ENCODE data around the gene IPO13.

Gene IPO13

DNA sequence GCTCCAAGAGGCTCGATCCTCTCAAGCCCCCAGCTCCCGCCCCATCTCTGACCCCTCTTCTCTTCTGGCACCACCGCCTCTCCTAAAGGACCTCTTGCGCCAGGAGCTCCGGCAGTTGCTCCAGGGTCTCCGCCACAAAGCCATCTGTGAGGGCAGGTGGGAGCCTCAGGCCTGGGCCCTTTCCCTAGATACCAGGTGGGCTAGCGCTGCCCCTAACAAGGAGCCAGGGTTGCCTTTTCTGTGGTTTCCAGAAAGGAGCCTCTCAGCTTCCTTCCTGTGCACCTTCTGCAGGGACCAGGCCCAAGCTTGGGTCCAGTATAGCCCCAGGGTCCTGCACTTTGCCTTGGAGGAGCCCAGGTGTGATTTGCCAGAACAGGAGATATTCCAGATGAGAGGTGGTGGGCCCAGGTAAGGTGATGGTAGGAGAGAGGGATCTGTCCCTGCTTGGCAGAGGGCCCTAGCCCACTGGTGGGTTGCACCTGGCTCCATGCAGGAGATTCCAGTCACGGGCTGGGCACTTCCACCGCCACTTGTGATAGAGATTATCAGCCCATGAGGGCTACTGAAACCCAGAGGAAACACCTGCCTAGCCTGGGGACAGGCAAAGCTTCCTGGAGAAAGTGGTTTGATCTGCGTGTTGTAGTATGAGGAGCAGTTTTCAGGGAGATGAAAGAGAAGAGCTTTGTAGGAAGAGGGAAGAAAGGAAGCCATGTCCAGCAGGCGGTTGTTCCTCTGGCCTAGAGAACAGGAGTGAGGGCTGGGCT lies 45.7 kb downstream of the IPO13 start:
- no peak for DNase-seq

DNA sequence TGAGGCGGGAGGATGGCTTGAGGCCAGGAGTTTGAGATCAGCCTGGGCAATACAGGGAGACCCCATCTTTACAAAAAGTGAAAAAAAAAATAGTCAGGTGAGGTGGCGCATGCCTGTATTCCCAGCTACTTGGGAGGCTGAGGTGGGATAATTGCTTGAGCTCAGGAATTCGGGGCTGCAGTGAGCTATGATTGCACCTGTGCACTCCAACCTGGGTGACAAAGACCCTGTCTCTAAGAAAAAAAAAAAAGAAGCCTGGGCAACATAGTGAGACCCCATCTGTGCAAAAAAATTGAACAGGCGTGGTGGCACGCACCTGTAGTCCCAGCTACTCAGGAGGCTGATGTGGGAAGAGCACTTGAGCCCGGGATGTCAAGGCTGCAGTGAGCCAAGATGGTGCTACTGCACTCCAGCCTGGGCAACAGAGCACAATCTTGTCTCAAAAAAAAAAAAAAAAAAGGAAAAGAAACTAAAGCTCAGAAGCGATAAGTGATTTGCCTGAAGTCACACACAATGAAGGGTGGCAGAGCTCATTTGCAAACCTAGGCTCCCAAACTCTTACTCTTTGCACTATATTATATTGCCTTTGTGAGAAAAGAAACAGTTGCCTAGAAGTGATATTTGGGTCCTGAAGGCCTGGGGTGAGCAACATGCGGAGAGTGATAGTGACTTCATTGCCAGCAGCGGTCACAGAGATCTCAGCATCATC lies 46.6 kb downstream of the IPO13 start:
- no peak for DNase-seq

DNA sequence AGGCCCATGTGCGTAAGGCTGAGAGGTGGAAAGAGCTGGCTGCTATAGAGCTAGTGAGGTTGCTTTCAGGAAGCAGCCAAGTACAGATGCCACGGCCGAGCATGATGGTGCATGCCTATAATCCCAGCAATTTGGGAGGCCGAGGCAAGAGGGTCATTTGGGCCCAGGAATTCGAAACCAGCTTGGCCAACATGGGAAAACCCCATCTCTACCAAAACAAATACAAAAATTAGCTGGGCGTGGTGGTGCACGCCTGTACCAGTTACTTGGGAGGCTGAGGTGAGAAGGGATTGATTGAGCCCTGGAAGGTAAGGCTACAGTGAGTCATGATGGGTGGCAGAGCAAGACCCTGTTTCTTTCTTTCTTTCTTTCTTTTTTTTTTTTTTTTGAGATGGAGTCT lies 47.3 kb downstream of the IPO13 start:
- no peak for DNase-seq

DNA sequence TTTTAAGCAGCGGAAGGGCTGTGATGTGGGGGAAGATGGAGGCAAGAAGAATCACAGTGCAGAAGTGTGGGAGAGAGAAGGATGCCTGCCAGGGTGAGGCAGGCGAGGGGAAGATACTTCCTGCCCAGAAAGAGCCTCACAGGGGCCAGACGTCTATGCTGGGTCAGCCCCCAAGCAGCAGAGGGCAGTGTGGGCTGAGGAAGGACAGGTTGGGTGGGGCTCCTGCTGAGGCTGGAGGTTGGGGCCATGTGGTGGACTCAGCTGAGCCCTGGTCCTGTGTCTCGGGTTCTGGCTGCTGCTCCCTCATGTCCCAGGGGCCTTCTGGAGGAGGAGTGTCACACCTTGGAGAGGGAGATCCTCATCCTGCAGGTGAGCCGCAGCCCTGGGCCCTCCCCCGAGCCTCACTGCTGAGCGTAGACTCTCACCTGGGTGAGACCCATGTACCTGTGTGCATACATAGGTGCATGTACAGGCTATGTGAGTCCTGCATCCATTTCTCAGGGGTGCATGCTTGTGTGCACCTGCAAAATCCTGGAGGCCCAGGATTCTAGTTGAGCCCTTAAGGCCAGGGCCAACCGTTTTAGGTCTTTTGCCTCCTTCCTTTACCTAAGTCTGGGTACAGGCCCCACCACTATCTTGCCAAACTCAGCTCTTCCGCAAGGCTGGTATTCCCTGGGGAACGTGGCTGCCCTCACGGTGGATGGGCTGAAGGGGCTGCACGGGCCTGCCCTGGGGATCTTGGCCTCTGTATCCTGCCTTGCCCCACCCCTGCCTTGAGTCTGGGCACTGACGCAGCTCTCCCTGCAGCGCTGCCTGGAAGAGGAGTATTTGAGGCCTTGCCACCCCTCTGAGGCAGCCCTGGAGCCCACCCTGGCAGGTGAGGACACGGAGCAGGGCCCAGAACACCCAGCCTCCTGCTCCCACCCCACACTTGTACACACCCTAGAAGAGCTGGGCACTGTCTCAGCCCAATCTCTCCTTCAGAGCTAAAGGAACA lies 48.3 kb downstream of the IPO13 start:
- DNase-seq: no peak

DNA sequence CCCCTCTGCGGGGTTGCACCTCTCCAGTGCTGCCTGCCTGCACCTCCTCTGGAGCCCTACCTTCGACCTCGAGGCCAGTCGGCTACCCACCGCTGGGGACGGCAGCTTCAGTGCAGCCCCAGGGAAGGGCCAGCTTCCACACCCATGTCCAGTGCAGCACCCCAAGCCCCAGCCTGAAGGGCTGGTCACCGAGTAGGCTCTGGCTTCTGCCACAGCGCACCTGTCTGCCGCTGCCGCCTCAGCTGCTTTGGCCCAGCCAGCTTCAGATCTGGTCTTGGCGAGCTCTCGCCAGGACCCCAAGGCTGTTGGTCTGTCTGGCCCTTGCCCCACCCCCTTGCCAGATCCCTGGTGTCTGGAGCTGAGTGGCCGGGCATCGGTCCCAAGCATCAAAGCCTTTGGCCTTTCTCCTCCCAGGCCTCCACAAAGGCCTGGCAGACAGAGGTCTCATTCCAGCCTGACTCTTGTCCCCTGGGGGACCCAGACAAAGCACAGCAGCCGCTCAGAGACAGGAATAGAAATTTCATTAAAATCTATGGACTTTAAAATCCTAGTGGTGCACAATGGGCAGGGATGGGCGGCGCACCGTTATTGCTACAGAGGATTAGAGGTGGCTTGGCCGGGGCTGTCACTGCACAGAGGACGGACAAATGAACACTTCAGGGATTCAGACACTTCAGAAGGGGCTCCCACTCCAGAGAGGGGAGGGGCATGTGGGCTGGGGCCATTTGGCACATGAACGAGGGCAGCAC lies 49.4 kb downstream of the IPO13 start:
- no peak for DNase-seq

DNA sequence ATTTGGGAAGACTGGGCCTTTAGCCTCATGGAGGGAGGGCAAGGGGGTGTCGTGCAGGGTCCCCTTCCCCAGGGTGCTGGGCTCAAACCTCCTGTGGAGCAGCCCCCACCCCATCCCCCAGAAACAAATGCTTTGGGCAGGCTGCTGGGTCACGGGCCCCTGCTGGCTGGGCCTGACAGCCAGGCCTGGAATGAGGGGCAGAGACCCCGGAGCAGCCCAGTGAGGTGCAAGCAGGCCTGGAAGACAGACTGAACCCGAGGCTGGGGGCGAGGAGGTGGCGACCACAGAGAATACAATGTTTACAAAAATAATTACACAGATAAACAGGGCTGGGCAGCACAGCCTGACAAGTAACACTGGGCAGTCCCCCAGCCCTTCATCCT lies 50.0 kb downstream of the IPO13 start:
- DNase-seq: no peak

DNA sequence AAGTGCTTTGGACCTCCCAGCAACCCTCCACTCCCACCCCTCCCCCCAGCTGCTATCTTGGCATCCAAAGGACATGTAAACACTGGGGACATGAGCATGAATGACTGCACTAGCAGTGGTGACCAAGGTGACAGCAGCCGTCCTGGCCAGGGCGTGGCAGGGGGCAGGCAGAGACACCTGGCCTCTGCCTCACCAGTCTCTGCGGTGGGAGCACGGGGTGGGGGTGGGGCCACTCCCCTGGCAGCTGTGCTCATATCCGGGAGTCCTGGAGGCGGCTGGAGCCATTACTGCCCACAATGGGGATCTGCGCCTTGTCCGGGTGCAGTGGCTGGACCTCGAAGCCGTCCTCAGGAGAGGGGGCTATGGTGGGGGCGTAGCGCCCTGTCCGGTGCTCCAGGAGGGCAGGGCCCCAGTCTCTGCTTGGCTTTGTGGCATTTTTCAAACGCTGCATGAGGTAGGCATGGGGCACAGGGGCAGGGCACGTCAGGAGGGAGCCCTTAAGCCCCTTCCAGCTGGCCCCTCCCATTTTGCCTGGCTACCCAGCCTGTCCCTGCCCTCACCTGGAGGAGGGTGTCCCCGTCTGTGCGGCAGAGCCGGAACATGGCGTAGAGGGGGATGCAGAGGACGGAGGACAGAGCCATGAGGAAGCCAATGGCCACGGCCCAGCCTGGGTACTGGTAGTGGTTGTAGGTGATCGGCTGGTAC lies 50.7 kb downstream of the IPO13 start:
- DNase-seq: no peak

DNA sequence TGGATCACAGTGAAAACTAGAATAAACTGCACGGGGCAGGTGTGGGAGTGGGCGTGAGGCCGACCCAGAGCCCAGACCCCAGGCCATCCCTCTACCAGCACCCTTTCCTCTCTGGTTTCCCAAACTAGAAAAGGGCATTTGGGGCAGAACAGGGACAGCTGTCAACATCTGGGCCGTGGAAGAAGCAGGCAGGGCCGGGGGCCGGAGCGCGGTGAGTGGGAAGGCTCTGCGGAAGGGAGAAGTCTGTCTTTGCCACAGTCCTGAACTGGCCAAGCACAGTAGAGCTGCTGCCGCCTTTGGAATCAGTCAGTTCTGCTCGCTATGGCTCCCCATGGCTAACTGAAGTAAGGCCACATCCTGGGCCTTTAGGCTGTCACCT lies 51.2 kb downstream of the IPO13 start:
- no peak for DNase-seq

DNA sequence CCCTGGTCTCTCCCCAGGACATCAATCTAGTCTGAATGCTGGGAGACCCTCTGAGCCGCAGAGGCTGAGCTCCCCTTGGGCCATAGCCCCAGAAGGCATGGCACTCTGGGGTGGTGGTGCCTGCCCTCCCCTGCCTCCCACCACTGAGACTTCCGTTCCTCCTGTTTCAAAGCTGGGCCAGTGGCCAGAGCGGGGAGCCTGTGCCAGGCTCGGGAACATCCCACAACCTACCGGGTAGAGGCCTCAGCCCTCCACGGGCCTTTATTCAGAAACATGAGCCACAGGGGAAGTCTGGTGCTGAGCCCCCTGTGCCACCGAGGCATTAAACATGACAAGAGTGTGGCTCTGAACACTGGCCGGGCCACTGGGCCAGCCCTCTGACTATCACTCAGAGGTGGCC lies 52.7 kb downstream of the IPO13 start:
- no peak for DNase-seq

DNA sequence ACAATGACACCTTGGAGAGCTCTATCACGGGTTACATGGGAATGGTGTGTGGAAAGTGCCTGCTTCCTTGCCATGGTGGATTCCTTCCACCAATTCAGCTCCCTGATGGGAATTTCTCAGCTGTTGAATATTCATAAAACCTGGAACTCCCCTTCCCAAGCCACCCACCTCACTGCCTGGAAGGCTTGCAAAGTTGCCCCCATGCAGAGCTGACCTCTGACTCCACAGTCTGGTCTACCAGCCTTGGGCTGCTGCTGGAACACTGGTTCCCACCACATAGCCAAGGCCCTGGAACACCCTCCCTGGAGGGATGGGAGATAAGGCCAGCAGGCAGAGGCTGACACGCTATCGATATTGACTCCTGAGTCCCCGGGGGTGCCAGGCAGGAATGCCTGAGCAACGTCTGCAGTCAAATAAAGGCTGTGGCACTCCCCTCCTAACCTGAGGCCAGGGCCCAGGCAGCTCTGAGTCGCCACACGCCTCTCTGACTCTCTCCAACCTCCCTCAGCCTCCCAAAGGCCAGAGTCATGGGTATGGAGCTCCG lies 53.4 kb downstream of the IPO13 start:
- DNase-seq: no peak

DNA sequence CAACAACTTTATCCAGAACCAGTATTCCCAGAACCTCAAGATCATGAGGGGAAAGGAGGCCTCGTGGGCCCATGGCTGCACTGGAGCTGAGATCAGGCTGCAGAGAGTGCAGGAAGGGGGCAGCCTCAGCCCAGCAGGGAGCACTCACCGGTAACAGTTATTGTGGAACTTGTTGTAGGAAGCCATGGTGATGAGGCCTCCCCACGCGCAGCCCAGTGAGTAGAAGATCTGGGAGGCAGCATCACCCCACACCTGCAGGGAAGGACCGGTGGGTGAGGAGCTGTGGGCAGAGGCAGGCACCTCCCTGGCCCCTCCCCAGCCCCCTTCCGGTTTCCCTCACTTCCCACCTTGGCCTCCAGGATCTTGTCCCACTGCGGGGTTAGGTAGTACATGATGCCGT lies 55.4 kb downstream of the IPO13 start:
- no peak for DNase-seq

DNA sequence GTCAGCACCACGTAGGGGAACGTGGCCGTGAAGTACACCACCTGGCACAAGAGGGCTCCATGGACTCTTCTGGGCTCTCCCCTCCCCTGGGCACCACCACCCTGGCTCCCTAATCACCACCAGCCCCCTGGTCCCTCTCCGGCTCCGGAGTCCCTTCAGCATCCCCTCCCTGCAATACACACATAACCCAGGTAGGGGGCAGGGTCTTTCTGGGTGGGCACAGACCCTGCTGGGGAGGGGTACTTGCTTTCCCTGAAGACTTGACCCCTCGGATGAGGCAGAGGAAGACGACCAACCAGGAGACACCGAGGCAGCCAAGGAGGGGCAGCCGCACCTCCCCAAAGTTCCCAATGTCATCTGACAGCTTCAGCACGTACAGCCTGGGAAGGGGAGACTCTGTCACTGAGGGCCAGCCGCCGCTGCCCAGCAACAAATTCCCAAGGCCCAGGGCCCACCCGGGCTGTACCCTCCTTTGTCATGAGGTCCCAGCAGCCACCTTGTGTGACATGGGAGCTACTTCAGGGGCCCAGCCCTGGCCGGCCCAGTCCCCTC lies 55.9 kb downstream of the IPO13 start:
- DNase-seq: no peak

DNA sequence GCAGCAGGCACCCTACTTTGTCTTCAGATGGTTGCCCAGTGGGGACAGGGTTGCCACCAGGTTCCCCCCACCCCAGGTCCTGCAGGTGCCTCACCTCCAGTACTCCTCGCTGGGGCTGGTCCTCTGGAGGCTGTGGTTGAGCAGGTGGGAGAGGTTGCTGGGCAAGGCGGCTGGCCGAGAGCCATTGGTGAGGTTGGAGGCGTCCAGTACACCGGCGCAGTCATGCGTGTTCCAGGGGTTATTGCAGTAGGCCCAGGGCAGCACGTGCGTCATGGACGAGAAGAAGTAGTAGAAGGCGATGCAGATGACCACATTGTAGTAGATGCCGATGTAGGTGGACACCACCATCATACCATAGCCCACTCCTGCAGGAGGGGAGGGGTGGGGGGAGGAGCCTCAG lies 61.5 kb downstream of the IPO13 start:
- no peak for DNase-seq

DNA sequence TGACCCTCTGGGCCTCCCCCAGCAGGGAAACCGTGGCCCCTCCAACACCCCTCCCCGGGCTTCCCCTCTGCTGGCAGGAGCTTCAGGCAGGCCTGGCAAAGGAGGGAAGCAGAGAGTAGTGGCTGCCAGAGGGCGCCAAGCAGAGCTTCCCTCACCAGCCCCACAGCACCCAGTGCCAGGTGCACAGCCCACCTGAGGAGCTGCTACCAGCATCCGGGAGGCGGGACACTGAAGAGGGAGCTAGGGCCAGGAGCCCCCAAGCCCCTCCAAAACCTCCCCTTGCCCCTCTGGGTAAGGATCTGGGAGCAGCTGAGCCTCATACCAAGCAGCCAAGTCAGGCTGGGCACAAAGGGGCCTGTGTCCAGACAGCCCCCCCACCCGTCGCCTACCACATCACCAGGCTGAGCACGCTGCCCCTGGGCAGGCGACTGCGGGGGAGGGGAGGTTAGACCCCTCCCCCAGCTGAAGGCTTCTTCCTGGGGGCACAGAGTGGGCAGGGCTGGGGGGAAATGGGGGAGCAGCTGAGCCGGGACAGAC lies 64.3 kb downstream of the IPO13 start:
- no peak for DNase-seq

DNA sequence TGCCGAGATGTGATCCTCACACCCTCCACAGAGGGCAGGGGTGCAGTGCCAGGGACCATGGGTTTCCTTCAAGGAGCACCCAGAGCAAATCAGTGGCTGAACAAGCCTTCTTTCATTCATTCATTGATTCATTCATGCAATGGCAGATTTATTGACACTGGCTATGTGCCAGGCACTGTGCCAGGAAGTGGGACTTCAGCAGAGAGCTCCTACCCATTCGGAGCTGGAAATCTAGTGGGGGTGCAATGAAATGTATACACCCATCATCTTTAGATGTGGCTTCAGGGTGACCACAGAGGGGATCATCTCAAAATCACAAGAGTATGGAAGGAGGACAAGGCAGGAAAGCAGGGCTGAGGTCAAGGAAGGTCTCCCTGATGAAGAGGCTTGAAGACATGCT lies 65.7 kb downstream of the IPO13 start:
- DNase-seq: no peak

DNA sequence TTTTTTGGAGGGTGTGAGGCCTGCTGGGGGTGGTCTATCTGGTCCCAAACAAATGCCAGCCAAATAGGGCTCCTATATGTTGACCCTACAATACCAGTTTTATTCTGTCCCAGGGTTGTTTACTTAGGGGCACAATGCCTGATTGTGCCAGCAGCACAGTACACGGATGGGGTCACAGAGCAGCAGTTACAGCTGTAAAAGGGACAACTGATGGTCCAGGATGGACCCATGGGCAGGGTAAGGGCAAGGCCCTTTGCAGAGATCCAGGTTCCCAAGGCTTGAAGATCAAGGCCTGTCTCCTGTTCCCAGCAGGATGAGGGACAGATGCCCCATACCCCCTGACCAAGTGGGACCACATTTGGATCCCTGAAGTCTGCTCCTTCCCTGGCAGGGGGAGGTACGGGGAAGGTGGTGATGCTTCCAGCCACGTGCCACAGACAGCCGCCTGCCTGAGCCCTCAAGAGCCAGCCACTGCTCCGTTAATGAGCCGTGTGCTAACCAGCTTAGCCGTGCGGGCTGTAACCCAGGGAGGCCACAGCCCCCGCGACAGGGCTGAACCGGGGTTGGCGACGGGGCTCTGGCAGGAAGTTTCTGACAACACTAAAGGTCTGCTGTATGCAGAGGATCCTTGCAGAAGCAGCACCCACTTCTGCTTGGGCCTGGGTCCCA lies 66.3 kb downstream of the IPO13 start:
- DNase-seq: no peak

DNA sequence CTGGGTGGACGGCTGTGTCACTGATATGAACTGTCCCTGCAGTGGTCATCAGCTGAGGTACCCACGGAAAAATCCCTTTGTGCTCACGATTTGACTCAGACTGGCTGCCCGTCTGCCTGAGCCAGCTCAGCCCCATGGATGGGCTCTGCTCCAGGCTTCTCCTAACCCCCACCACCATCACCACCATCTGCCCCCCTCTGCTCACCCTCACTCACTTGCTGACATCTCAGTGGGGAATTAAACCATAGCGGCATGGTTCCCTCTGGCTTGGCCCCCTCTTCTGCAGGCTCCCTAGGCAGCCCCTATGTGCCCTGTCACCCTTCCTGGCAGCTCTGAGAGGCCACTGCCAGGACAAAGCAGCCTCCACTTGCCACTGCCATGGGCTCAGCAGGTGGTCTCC lies 67.2 kb downstream of the IPO13 start:
- no peak for DNase-seq

DNA sequence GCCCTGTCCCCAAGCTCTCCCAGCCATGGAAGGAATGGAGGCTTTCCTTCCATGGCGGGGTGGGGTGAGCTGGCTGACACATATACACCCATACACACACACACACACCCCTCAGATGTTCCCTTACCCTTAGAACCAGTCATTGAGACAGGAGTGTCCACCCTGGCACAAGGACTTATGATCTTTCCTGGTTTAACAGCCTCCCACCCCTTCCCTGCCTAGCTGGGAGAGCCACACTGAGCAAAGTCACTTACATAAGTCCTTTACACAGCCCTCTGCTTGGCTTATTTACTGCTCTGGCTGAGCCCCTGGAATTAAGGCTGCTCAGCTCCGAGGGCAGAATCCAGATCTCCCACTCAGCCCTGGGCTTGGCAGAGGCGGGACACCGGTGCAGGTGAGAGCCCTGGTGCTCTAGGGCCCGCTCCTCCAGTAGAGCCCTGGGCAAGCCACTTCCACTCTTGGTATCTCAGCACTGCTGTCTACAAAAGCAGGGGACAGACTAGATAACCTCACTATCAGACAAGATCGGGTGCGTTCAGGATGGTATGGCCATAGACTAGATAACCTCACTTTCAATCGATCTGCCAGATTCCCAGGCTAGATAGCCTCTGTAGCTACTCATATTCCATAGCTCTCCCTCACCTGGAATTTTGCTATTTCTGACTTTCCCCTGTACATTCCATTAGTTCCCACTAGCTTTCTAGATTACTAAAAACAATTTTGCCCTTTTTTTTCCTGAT lies 67.8 kb downstream of the IPO13 start:
- no peak for DNase-seq

DNA sequence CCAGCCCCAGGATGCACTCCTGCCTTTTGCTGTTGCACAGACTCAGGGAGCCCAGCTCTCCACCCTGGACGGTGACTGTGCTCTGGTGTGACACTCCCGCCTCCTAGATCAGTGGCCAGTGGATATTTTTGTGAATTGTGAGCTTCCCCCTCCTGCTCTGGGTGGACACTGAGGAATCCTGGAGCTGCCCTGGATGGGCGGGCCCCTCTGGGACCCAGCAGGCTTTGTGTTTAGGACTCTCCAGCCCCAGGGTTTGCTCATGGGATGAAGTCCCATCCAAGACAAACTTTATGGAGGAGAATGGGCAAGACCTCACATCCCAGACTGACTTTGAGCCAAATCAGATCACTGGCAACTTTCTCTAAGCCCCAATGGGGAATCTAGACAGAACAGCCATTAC lies 68.5 kb downstream of the IPO13 start:
- DNase-seq: no peak

Measured in stimulated activated CD8-positive, alpha-beta memory T cell treated with anti-CD3 and anti-CD28 coated beads, Interleukin-4, amount 100 ng/mL, for 48 hours (primary cell).